HepG2 (cell line): ENCODE measurements around the gene NUP62. TPM values are rescaled to one million over a fixed set of nuclear protein-coding genes. Genes with fewer than 3 reads are reported as not detected.

ENCODE experiments used
- microRNA-seq: library from miRNA; unstranded; fragments of <30 nt; microRNA quantifications from one replicate; pipeline ENCODE4, GENCODE V29; 2020
- polyA plus RNA-seq, 8 experiments: library from polyadenylated mRNA; depleted of rRNA in 3 of 8; stranded (reverse) in 7 of 8; unstranded in 1 of 8; fragments of >200 nt; fragmentation: Illumina TruSeq in 4 of 8; extraction: Trizol in 4 of 8; gene quantifications; 2 replicates each; pipeline versions ENCODE4 v1.2.1 to v1.2.3, GENCODE V29; 2011 to 2016; ENCODE audit warnings: low read depth in 4 of 8, missing spikeins in 1 of 8, mixed read lengths in 1 of 8; ENCODE audit not compliant: insufficient read depth in 1 of 8
- total RNA-seq, 5 experiments: library from RNA; depleted of rRNA; stranded (reverse); fragments of >200 nt; fragmentation: Illumina TruSeq; extraction: Trizol; gene quantifications; 2 replicates each; pipeline ENCODE4 v1.2.3, GENCODE V29; 2016; ENCODE audit warnings: low read depth in 1 of 5

Gene NUP62
- total and polyA plus RNA-seq, 2 of the 13 experiments (the other 11 are each of a cell fraction or from before 2014, with no cell fraction given) = 16.5 to 41.5 TPM

Small RNA genes within 50 kb of the gene (microRNA-seq; reads per million reads assigned to microRNA genes)
- not detected for gene MIR4750

Other genes starting within 250 kb of the NUP62 start
- gene ADM5, start 239.9 kb downstream of the NUP62 start, total RNA-seq (2016; rRNA removed; fragmentation: Illumina TruSeq; extraction: Trizol) = 1.1 and 2.7 TPM in 2 replicates
- 4.1 and 4.7 TPM in 2 replicates for gene ADM5, start 239.9 kb downstream of the NUP62 start, polyA plus RNA-seq (2011; rRNA removed)
- not detected in 2 replicates for gene CPT1C, start 238.4 kb downstream of the NUP62 start, total RNA-seq (2016; rRNA removed; fragmentation: Illumina TruSeq; extraction: Trizol)
- gene CPT1C, start 238.4 kb downstream of the NUP62 start, polyA plus RNA-seq (2011; rRNA removed) = 0.07 and 0.18 TPM in 2 replicates
- not detected in 2 replicates for gene TSKS, start 166.2 kb downstream of the NUP62 start, total RNA-seq (2016; rRNA removed; fragmentation: Illumina TruSeq; extraction: Trizol)
- gene TSKS, start 166.2 kb downstream of the NUP62 start, polyA plus RNA-seq (2011; rRNA removed) = 0.03 and 0.21 TPM in 2 replicates
- gene AP2A1, start 162.5 kb downstream of the NUP62 start, total RNA-seq (2016; rRNA removed; fragmentation: Illumina TruSeq; extraction: Trizol) = 21.8 and 22.7 TPM in 2 replicates
- gene AP2A1, start 162.5 kb downstream of the NUP62 start, polyA plus RNA-seq (2011; rRNA removed) = 39.7 and 49.9 TPM in 2 replicates
- gene FUZ, start 116.2 kb downstream of the NUP62 start, total RNA-seq (2016; rRNA removed; fragmentation: Illumina TruSeq; extraction: Trizol) = not detected in 2 replicates
- 0.07 and 0.08 TPM in 2 replicates for gene FUZ, start 116.2 kb downstream of the NUP62 start, polyA plus RNA-seq (2011; rRNA removed)
- gene MED25, start 111.2 kb downstream of the NUP62 start, total RNA-seq (2016; rRNA removed; fragmentation: Illumina TruSeq; extraction: Trizol) = 11.1 and 11.3 TPM in 2 replicates
- 13.3 and 15.1 TPM in 2 replicates for gene MED25, start 111.2 kb downstream of the NUP62 start, polyA plus RNA-seq (2011; rRNA removed)
- 59.4 and 68.5 TPM in 2 replicates for gene PTOV1, start 78.3 kb downstream of the NUP62 start, total RNA-seq (2016; rRNA removed; fragmentation: Illumina TruSeq; extraction: Trizol)
- 63.5 and 77.7 TPM in 2 replicates for gene PTOV1, start 78.3 kb downstream of the NUP62 start, polyA plus RNA-seq (2011; rRNA removed)
- gene PNKP, start 61.9 kb downstream of the NUP62 start, total RNA-seq (2016; rRNA removed; fragmentation: Illumina TruSeq; extraction: Trizol) = 12.5 and 27.1 TPM in 2 replicates
- 12.7 and 17.0 TPM in 2 replicates for gene PNKP, start 61.9 kb downstream of the NUP62 start, polyA plus RNA-seq (2011; rRNA removed)
- 10.9 and 13.5 TPM in 2 replicates for gene AKT1S1, start 52.1 kb downstream of the NUP62 start, total RNA-seq (2016; rRNA removed; fragmentation: Illumina TruSeq; extraction: Trizol)
- gene AKT1S1, start 52.1 kb downstream of the NUP62 start, polyA plus RNA-seq (2011; rRNA removed) = 27.8 and 30.0 TPM in 2 replicates
- gene TBC1D17, start 51.8 kb downstream of the NUP62 start, total RNA-seq (2016; rRNA removed; fragmentation: Illumina TruSeq; extraction: Trizol) = 3.6 and 9.7 TPM in 2 replicates
- 16.9 and 21.6 TPM in 2 replicates for gene TBC1D17, start 51.8 kb downstream of the NUP62 start, polyA plus RNA-seq (2011; rRNA removed)
- not detected in 2 replicates for gene IL4I1, start 32.6 kb downstream of the NUP62 start, total RNA-seq (2016; rRNA removed; fragmentation: Illumina TruSeq; extraction: Trizol)
- not detected in 2 replicates for gene IL4I1, start 32.6 kb downstream of the NUP62 start, polyA plus RNA-seq (2011; rRNA removed)
- gene ATF5, start 299 bp downstream of the NUP62 start, total RNA-seq (2016; rRNA removed; fragmentation: Illumina TruSeq; extraction: Trizol) = 9.7 and 10.3 TPM in 2 replicates
- 4.9 and 5.2 TPM in 2 replicates for gene ATF5, start 299 bp downstream of the NUP62 start, polyA plus RNA-seq (2011; rRNA removed)
- gene SIGLEC11, start 31.7 kb upstream of the NUP62 start, total RNA-seq (2016; rRNA removed; fragmentation: Illumina TruSeq; extraction: Trizol) = not detected in 2 replicates
- gene SIGLEC11, start 31.7 kb upstream of the NUP62 start, polyA plus RNA-seq (2011; rRNA removed) = not detected in 2 replicates
- 25.6 and 28.3 TPM in 2 replicates for gene VRK3, start 95.9 kb upstream of the NUP62 start, total RNA-seq (2016; rRNA removed; fragmentation: Illumina TruSeq; extraction: Trizol)
- 16.8 and 23.8 TPM in 2 replicates for gene VRK3, start 95.9 kb upstream of the NUP62 start, polyA plus RNA-seq (2011; rRNA removed)
- gene ZNF473, start 96.5 kb upstream of the NUP62 start, total RNA-seq (2016; rRNA removed; fragmentation: Illumina TruSeq; extraction: Trizol) = 11.9 and 13.9 TPM in 2 replicates
- gene ZNF473, start 96.5 kb upstream of the NUP62 start, polyA plus RNA-seq (2011; rRNA removed) = 5.8 and 5.9 TPM in 2 replicates
- not detected in 2 replicates for gene IZUMO2, start 233.8 kb upstream of the NUP62 start, total RNA-seq (2016; rRNA removed; fragmentation: Illumina TruSeq; extraction: Trizol)
- not detected in 2 replicates for gene IZUMO2, start 233.8 kb upstream of the NUP62 start, polyA plus RNA-seq (2011; rRNA removed)